ENCODE data around the gene CEP126. TPM values are rescaled to one million over a fixed set of nuclear protein-coding genes. Genes with fewer than 3 reads are reported as not detected.
A peak's percentile ranks its signal among the peaks of the same experiment; 100 is the strongest.

Gene CEP126
- total RNA-seq, 4 donors from 2014 or later: 4.3 to 11.7 (median 9.6) TPM

DNA sequence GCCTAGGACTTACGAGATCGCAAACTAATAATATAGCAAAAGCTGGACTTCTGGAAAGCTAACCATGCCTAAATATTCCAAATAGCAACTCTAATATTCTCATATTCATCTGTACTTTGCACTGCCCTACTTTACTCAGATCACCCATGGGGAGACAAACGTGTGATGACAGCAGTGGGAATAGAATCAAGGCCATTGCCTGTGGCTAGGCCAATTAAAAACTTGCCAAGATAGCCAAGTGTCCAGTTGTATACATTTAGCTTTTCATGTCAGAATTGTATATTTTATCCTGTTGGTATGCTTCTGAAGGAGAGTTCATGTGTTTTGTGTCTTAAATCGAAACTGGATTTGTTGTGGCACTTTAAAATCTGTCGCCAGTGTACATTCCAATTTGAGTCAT is 1.2 kb upstream of the CEP126 start:
- no peak overlapping the region for H3K4me3 ChIP-seq
- WGBS, 2 donors (ENCODE audit: low coverage in 1 of 2): 39 to 62% methylated on average over 5 of the region's 5 CpGs
- TF ChIP-seq POLR2A (IDR thresholded peaks at IDR 0.05): no peak
- TF ChIP-seq, protein P1, sequence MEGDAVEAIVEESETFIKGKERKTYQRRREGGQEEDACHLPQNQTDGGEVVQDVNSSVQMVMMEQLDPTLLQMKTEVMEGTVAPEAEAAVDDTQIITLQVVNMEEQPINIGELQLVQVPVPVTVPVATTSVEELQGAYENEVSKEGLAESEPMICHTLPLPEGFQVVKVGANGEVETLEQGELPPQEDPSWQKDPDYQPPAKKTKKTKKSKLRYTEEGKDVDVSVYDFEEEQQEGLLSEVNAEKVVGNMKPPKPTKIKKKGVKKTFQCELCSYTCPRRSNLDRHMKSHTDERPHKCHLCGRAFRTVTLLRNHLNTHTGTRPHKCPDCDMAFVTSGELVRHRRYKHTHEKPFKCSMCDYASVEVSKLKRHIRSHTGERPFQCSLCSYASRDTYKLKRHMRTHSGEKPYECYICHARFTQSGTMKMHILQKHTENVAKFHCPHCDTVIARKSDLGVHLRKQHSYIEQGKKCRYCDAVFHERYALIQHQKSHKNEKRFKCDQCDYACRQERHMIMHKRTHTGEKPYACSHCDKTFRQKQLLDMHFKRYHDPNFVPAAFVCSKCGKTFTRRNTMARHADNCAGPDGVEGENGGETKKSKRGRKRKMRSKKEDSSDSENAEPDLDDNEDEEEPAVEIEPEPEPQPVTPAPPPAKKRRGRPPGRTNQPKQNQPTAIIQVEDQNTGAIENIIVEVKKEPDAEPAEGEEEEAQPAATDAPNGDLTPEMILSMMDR (IDR thresholded peaks at IDR 0.05): no peak
- no peak for TF ChIP-seq POLR2AphosphoS5 (IDR thresholded peaks at IDR 0.05)
- no peak for TF ChIP-seq EP300 (IDR thresholded peaks at IDR 0.05)
- no peak for ATAC-seq
- no peaks in the 10 kb centered on the region for H3K27me3 ChIP-seq
- no peaks in the 10 kb centered on the region for H3K9me3 ChIP-seq
- peaks cover 5 to 37% (median 7%) of the 10 kb centered on the region in 3 donors for H3K4me1 ChIP-seq
- H3K36me3 ChIP-seq: no peaks in the 10 kb centered on the region
- peak overlapping the region; percentile 77 to 94 (median 88) for H3K27ac ChIP-seq

DNA sequence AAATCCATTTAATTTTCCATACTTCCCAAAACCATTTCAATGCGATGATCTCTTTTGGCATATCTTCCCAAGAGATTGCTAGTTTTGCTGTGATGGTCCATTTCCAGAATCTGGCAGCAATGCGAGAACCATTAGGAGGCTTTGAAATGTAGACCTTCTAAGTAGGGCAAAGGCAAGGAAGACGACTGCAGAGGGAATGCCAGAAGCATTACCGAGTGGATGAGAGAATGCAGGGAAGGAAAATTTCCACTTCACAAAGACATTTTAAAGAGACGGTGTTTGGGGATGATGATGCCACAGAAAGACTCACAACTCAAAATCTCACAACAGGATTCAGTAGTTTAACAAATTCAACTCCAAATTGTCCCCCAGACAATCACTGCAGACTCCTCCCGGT is 471 bp upstream of the CEP126 start:
- TF ChIP-seq EP300 (IDR thresholded peaks at IDR 0.05): no peak
- no peak for TF ChIP-seq POLR2A (IDR thresholded peaks at IDR 0.05)
- TF ChIP-seq, protein P1 (IDR thresholded peaks at IDR 0.05): no peak
- no peak for TF ChIP-seq POLR2AphosphoS5 (IDR thresholded peaks at IDR 0.05)
- WGBS, 2 donors (ENCODE audit: low coverage in 1 of 2): 6% methylated on average over 5 to 6 of the region's 6 CpGs
- H3K9me3 ChIP-seq: no peaks in the 10 kb centered on the region
- H3K27me3 ChIP-seq: no peaks in the 10 kb centered on the region
- no peaks in the 10 kb centered on the region for H3K36me3 ChIP-seq
- ATAC-seq: peak; percentile 38
- peak overlapping the region; percentile 75 to 92 for H3K4me3 ChIP-seq
- H3K27ac ChIP-seq: peak overlapping the region; percentile 77 to 94 (median 88)
- peaks cover 5 to 37% (median 7%) of the 10 kb centered on the region in 3 donors for H3K4me1 ChIP-seq

DNA sequence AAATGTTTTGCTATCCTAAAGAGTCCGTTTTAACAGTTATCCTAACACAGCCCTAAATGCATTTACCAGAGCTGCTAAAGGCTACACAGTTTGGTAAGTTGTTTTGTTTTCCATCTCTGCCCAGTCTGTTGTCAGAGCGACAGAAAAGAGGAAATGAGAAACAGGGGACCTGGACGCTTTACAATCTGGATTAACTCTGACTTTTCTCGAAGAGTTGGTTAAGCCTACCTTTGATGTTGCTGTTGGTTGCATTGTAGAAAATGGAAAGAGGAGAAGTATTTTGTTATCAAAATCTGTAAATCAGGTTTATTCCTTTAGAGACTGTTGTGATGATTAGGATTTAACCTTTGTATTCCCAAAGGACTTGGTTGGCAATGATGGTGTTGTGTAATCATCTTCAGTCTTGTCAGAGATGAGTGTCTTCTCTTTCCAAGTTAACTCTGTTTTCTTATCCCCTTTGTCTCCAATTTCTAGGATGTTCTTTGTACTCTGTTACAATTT is 1.0 kb downstream of the CEP126 start:
- 2 to 5% methylated on average over 4 of the region's 4 CpGs for WGBS, 2 donors (ENCODE audit: low coverage in 1 of 2)
- no peaks in the 10 kb centered on the region for H3K27me3 ChIP-seq
- H3K4me3 ChIP-seq: peak overlapping the region; percentile 75 to 92
- H3K9me3 ChIP-seq: no peaks in the 10 kb centered on the region
- H3K36me3 ChIP-seq: peaks cover 0 to 4% of the 10 kb centered on the region in 2 donors
- peaks cover 5 to 37% (median 7%) of the 10 kb centered on the region in 3 donors for H3K4me1 ChIP-seq
- H3K27ac ChIP-seq: peak overlapping the region; percentile 77 to 94 (median 88)
- ATAC-seq: no peak
- TF ChIP-seq POLR2AphosphoS5 (IDR thresholded peaks at IDR 0.05) (no peak), POLR2A (IDR thresholded peaks at IDR 0.05) (no peak), EP300 (IDR thresholded peaks at IDR 0.05) (no peak)

DNA sequence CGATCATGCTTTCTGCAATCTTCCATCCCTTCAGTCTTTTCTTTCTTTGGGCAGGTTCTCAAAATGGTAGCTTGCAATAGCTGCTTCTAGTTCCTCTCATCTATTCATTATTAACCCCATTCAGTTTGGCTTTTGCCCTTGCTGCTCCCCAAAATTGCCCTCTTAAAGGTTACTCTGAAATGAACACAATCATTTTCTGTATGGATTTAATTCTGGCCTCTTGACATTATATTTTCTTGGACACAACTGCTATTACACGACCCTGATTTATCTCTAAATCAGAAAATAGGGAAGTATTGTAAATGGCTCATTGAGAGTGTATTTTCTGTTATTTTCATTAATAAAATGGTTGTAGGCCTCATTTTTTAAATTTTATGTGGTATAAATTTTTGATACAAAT is 1.6 kb downstream of the CEP126 start, which contains the start of gene ANGPTL5:
TSS of gene ANGPTL5 (minus strand) at position 101 of the 400 bp plus-strand sequence. CDS start 8,613 bp downstream, outside the sequence.
- no peak for ATAC-seq
- peak within 1 kb of the TSS; percentile 77 to 94 (median 88) for H3K27ac ChIP-seq
- TF ChIP-seq EP300 (IDR thresholded peaks at IDR 0.05) (no peak), POLR2A (IDR thresholded peaks at IDR 0.05) (no peak), POLR2AphosphoS5 (IDR thresholded peaks at IDR 0.05) (no peak)
- TF ChIP-seq, protein P1 (IDR thresholded peaks at IDR 0.05): no peak
- H3K4me3 ChIP-seq: peak within 1 kb of the TSS; percentile 75 to 92
- peaks cover 0 to 4% of the 10 kb centered on the region in 2 donors for H3K36me3 ChIP-seq
- H3K4me1 ChIP-seq: peaks cover 5 to 37% (median 7%) of the 10 kb centered on the region in 3 donors
- WGBS, 2 donors (ENCODE audit: low coverage in 1 of 2): 50 to 73% methylated on average over 1 to 2 of the region's 2 CpGs
- H3K27me3 ChIP-seq: no peaks in the 10 kb centered on the region
- no peaks in the 10 kb centered on the region for H3K9me3 ChIP-seq

- ATAC-seq: no peak
- H3K4me3 ChIP-seq: no peak overlapping the region
- peak overlapping the region in 1 of 4 donors; percentile 15 for H3K27ac ChIP-seq
These were observed 2.4 kb downstream of the CEP126 start for GRCh38 chr11:101917226-101917625.

More at GRCh38 chr11:101917226-101917625, 2.4 kb downstream of the CEP126 start:
- TF ChIP-seq POLR2A (IDR thresholded peaks at IDR 0.05): no peak
- no peak for TF ChIP-seq POLR2AphosphoS5 (IDR thresholded peaks at IDR 0.05)
- no peak for TF ChIP-seq EP300 (IDR thresholded peaks at IDR 0.05)
- TF ChIP-seq, protein P1 (IDR thresholded peaks at IDR 0.05): no peak
- peaks cover 5 to 37% (median 7%) of the 10 kb centered on the region in 3 donors for H3K4me1 ChIP-seq
- no peaks in the 10 kb centered on the region for H3K9me3 ChIP-seq
- H3K36me3 ChIP-seq: peaks cover 0 to 7% of the 10 kb centered on the region in 2 donors
- H3K27me3 ChIP-seq: no peaks in the 10 kb centered on the region
